Testis (tissue), 3 donors: ENCODE results near the gene RGS10. TPM values are rescaled to one million over a fixed set of nuclear protein-coding genes. Genes with fewer than 3 reads are reported as not detected.
A peak's percentile ranks its signal among the peaks of the same experiment; 100 is the strongest.

Experiments used
- DNase-seq: peaks from one replicate; pipeline ENCODE4 v3.0.0-alpha.2; 2019
- H3K27ac ChIP-seq, 2 donors: fragments of 200-600 bp; sonication (generic); one replicate each; pipeline ENCODE4 v1.5.1; 2019
- H3K27me3 ChIP-seq: fragments of 200-600 bp; sonication (generic); one replicate; pipeline ENCODE4 v1.5.1; 2019
- H3K36me3 ChIP-seq: fragments of 200-600 bp; sonication (generic); one replicate; pipeline ENCODE4 v1.5.1; 2017; ENCODE audit warnings: low read depth; ENCODE audit errors: missing control alignments
- H3K4me1 ChIP-seq: fragments of 200-600 bp; sonication (generic); one replicate; pipeline ENCODE4 v1.5.1; 2019
- H3K4me3 ChIP-seq, 2 donors: fragments of 200-600 bp; sonication (generic); one replicate each; pipeline ENCODE4 v1.5.1; 2017 to 2019
- H3K9me3 ChIP-seq: fragments of 200-600 bp; sonication (generic); one replicate; pipeline ENCODE4 v1.5.1; 2017
- POLR2A ChIP-seq: fragments of 450-650 bp; IDR thresholded peaks from one replicate; pipeline ENCODE4 v1.6.1; 2017; ENCODE audit warnings: antibody characterized with exemption, mild to moderate bottlenecking, moderate library complexity
- WGBS, 2 donors: methylation state at CpG; one replicate each; pipeline ENCODE4 v1.1.5; 2018; 5-methylcytosine and 5-hydroxymethylcytosine counted together
- intact Hi-C: fragments of 100-400 bp; cut with DNase I; formaldehyde crosslinking; loops from one replicate; pipeline ENCODE4 v1.15.1; 2023; ENCODE audit warnings: low total_unique reads
- polyA plus RNA-seq: library from polyadenylated mRNA; stranded (reverse); fragments of 350-450 nt; fragmentation: Illumina TruSeq; extraction: RNeasy Lipid Tissue Mini Kit (QIAGEN cat#74804); gene quantifications from one replicate; pipeline ENCODE4 v1.2.3, GENCODE V29; 2014; ENCODE audit warnings: low read depth, low replicate concordance; ENCODE audit not compliant: insufficient read depth
- total RNA-seq, 2 donors: library from RNA; depleted of rRNA; stranded (reverse); fragments of >200 nt; gene quantifications; one replicate each; pipeline ENCODE4 v1.2.3, GENCODE V29; 2016
- TF ChIP-seq, protein P1 (sequence below), 3 experiments: fragments of 450-650 bp in 2 of 3; fragments of 200-600 bp in 1 of 3; sonication (generic) in 1 of 3; IDR thresholded peaks; one replicate each; pipeline ENCODE4 v1.5.1; 2016 to 2019; ENCODE audit warnings: antibody characterized with exemption in 3 of 3, mild to moderate bottlenecking in 2 of 3, moderate library complexity in 1 of 3

The RGS10 gene
- total and polyA plus RNA-seq, 3 donors from 2014 or later: 3.6 to 13.7 (median 7.1) TPM

DNA sequence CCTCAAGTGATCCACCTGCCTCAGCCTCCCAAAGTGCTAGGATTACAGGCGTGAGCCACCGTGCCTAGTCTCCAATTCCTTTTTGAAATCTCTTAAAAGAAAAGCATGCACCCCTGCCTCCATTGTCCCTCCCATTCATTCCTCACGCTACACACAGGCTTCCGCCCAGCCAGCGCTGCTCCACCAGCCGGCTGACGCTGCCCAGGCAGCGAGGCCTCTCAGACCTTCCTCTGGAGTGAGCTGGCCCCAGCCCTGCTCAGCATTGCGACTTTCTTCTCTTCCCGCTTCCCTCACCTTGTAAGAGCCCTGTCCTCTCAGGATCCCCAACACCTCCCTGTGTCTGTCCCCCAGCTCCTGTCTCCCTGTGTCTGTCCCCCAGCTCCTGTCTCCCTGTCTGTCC lies 23.6 kb downstream of the RGS10 start:
- TF ChIP-seq POLR2A: no peak
- TF ChIP-seq, protein P1, sequence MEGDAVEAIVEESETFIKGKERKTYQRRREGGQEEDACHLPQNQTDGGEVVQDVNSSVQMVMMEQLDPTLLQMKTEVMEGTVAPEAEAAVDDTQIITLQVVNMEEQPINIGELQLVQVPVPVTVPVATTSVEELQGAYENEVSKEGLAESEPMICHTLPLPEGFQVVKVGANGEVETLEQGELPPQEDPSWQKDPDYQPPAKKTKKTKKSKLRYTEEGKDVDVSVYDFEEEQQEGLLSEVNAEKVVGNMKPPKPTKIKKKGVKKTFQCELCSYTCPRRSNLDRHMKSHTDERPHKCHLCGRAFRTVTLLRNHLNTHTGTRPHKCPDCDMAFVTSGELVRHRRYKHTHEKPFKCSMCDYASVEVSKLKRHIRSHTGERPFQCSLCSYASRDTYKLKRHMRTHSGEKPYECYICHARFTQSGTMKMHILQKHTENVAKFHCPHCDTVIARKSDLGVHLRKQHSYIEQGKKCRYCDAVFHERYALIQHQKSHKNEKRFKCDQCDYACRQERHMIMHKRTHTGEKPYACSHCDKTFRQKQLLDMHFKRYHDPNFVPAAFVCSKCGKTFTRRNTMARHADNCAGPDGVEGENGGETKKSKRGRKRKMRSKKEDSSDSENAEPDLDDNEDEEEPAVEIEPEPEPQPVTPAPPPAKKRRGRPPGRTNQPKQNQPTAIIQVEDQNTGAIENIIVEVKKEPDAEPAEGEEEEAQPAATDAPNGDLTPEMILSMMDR (IDR thresholded peaks at IDR 0.05): no peak
- no peak overlapping the region for H3K27ac ChIP-seq
- no peaks in the 10 kb centered on the region for H3K36me3 ChIP-seq
- no peak for DNase-seq
- H3K9me3 ChIP-seq: no peaks in the 10 kb centered on the region
- intact Hi-C loops: no loop called here
- no peaks in the 10 kb centered on the region for H3K4me1 ChIP-seq
- no peaks in the 10 kb centered on the region for H3K27me3 ChIP-seq
- H3K4me3 ChIP-seq: no peak overlapping the region
- WGBS, 2 donors: 91% methylated on average over 10 of the region's 10 CpGs

DNA sequence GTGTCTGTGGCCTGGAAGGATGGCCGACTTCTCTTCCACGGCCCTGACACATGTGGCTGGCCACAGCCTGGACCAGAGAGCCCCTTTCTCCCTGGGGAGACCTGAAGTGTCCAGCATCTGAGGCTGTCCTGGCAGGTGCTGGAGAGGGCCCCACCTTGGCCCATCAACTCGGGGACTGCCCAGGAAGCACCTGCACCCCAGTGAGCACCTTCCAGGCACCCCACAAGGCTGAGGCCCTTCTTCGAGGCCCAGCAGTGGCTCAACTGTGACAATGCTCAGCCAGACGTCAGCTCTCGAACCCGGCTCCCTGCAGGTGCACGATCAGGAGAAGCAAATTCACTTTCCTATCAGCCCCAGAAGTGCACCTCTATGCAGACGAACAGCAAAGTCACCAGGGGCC lies 24.3 kb downstream of the RGS10 start:
- no peaks in the 10 kb centered on the region for H3K36me3 ChIP-seq
- no peak overlapping the region for H3K27ac ChIP-seq
- TF ChIP-seq, protein P1 (IDR thresholded peaks at IDR 0.05): no peak
- TF ChIP-seq POLR2A: no peak
- DNase-seq: no peak
- WGBS, 2 donors: 82 to 94% methylated on average over 4 to 9 of the region's 9 CpGs
- no peaks in the 10 kb centered on the region for H3K9me3 ChIP-seq
- no peaks in the 10 kb centered on the region for H3K4me1 ChIP-seq
- intact Hi-C loops: no loop called here
- H3K4me3 ChIP-seq: no peak overlapping the region
- H3K27me3 ChIP-seq: no peaks in the 10 kb centered on the region

- Histone ChIP-seq H3K27me3 (no peaks in the 10 kb centered on the region), H3K36me3 (no peaks in the 10 kb centered on the region), H3K27ac (no peak overlapping the region), H3K9me3 (no peaks in the 10 kb centered on the region), H3K4me3 (no peak overlapping the region), H3K4me1 (no peaks in the 10 kb centered on the region)
- WGBS, 2 donors: 74 to 84% methylated on average over 19 to 21 of the region's 21 CpGs
- TF ChIP-seq POLR2A: no peak
- TF ChIP-seq, protein P1 (IDR thresholded peaks at IDR 0.05): no peak
- peak; percentile 31 for DNase-seq
- intact Hi-C loops: no loop called here
These were observed 25.0 kb downstream of the RGS10 start for GRCh38 chr10:119517235-119518141.

GRCh38 chr10:119516381-119517234 lies 25.9 kb downstream of the RGS10 start:
- Histone ChIP-seq H3K9me3 (no peaks in the 10 kb centered on the region), H3K4me3 (no peak overlapping the region), H3K4me1 (no peaks in the 10 kb centered on the region), H3K36me3 (no peaks in the 10 kb centered on the region), H3K27me3 (no peaks in the 10 kb centered on the region), H3K27ac (no peak overlapping the region)
- 79 to 81% methylated on average over 21 of the region's 21 CpGs for WGBS, 2 donors
- intact Hi-C loops: no loop called here
- no peak for DNase-seq
- TF ChIP-seq, protein P1 (IDR thresholded peaks at IDR 0.05): no peak
- no peak for TF ChIP-seq POLR2A
